Endothelial cell of umbilical vein (primary cell): ENCODE measurements around the gene KRTAP3-3. TPM values are rescaled to one million over a fixed set of nuclear protein-coding genes. Genes with fewer than 3 reads are reported as not detected.

ENCODE experiments used
- BruUV-seq: library from RNA; stranded (reverse); fragments of 400-500 nt; replicated peaks from 2 replicates; lab custom pipeline; 2021; lab: Mats Ljungman, UMichigan
- CTCF ChIA-PET: fragments of 300-600, 350-600 bp; sonication (Branson Sonifier 250); formaldehyde crosslinking; loops from one replicate; lab custom pipeline; 2021; ENCODE audit warnings: antibody characterized with exemption, inconsistent platforms; lab: Charles Lee
- POLR2A ChIA-PET: fragments of 300-600, 350-600 bp; sonication (Branson Sonifier 250); formaldehyde crosslinking; loops from one replicate; lab custom pipeline; 2021; ENCODE audit warnings: antibody characterized with exemption, inconsistent platforms; lab: Charles Lee
- DNase-seq: peaks from one replicate; pipeline ENCODE4 v3.0.0-alpha.2; 2011; ENCODE audit warnings: low read depth, low spot score
- FAIRE-seq: peaks from 2 replicates; lab custom pipeline; 2011; peaks lifted over from hg19 to GRCh38; lab: Jason Lieb, UNC
- H2AFZ ChIP-seq: 2 replicates; pipeline ENCODE4 v1.6.0; 2012; ENCODE audit warnings: low read depth, low read length, control low read depth, inconsistent platforms
- H3K27ac ChIP-seq: 2 replicates; pipeline ENCODE4 v1.5.1; 2011; ENCODE audit warnings: low read depth, mild to moderate bottlenecking, control low read depth, low read length, moderate library complexity; ENCODE audit not compliant: insufficient read depth
- H3K27me3 ChIP-seq, 2 experiments: 2 replicates each; pipeline versions ENCODE4 v1.6.0 to v1.6.1; 2011; ENCODE audit warnings: low read length in 2 of 2, mixed read lengths in 1 of 2; ENCODE audit not compliant: control insufficient read depth in 2 of 2, insufficient read depth in 2 of 2
- H3K36me3 ChIP-seq, 2 experiments: 2 replicates in 1 of 2; 3 replicates in 1 of 2; pipeline ENCODE4 v1.5.1; 2011; ENCODE audit warnings: low read length in 2 of 2, mild to moderate bottlenecking in 1 of 2, moderate library complexity in 1 of 2; ENCODE audit not compliant: control insufficient read depth in 2 of 2, insufficient read depth in 2 of 2; ENCODE audit errors: extremely low read depth in 1 of 2
- H3K4me1 ChIP-seq: 3 replicates; pipeline ENCODE4 v1.5.1; 2011; ENCODE audit warnings: mild to moderate bottlenecking, low read length; ENCODE audit not compliant: control insufficient read depth, insufficient read depth; ENCODE audit errors: extremely low read depth
- H3K4me2 ChIP-seq: 2 replicates; pipeline ENCODE4 v1.6.1; 2011; ENCODE audit warnings: low read length, control low read depth, mixed read lengths; ENCODE audit not compliant: insufficient read depth
- H3K4me3 ChIP-seq, 3 experiments: fragments of 200-600 bp in 1 of 3; sonication (generic), shearing (Covaris generic) in 1 of 3; replicated peaks in 1 of 3; 2 replicates each; pipeline ENCODE4 v1.5.1; 2011 to 2016; ENCODE audit warnings: control low read depth in 3 of 3, low read length in 3 of 3, mild to moderate bottlenecking in 2 of 3, inconsistent platforms in 1 of 3, low read depth in 1 of 3, moderate library complexity in 1 of 3; ENCODE audit not compliant: insufficient read depth in 1 of 3
- H3K79me2 ChIP-seq: 2 replicates; pipeline ENCODE4 v1.6.0; 2012; ENCODE audit warnings: low read length, inconsistent platforms; ENCODE audit not compliant: control insufficient read depth, insufficient read depth
- H3K9ac ChIP-seq: replicated peaks from 2 replicates; pipeline ENCODE3; 2011; ENCODE audit warnings: low read length, control low read depth; ENCODE audit not compliant: insufficient read depth; ENCODE audit errors: extremely low read depth
- H3K9me1 ChIP-seq: replicated peaks from 3 replicates; pipeline ENCODE4 v1.6.0; 2011; ENCODE audit warnings: mild to moderate bottlenecking, low read length; ENCODE audit not compliant: control insufficient read depth, insufficient read depth; ENCODE audit errors: extremely low read depth
- H3K9me3 ChIP-seq: replicated peaks from 2 replicates; pipeline ENCODE4 v1.5.1; 2012; ENCODE audit warnings: low read length, inconsistent platforms; ENCODE audit not compliant: control insufficient read depth, insufficient read depth
- H4K20me1 ChIP-seq: replicated peaks from 2 replicates; pipeline ENCODE3; 2011; ENCODE audit warnings: mild to moderate bottlenecking, low read length; ENCODE audit not compliant: control insufficient read depth, insufficient read depth; ENCODE audit errors: extremely low read depth
- CTCF ChIP-seq, 2 donors: IDR thresholded peaks; 1 replicate in 1 of 2; 2 replicates in 1 of 2; pipeline ENCODE4 v1.5.1; 2011; ENCODE audit warnings: low read length in 2 of 2, mild to moderate bottlenecking in 2 of 2, moderate library complexity in 2 of 2, control low read depth in 1 of 2, inconsistent platforms in 1 of 2, low read depth in 1 of 2; ENCODE audit not compliant: insufficient read depth in 1 of 2; ENCODE audit errors: extremely low read depth in 1 of 2
- EZH2 ChIP-seq: IDR thresholded peaks from 2 replicates; pipeline ENCODE4 v1.6.1; 2012; ENCODE audit warnings: borderline replicate concordance, low read depth, mild to moderate bottlenecking, moderate library complexity, low read length, inconsistent platforms; ENCODE audit not compliant: severe bottlenecking
- FOS ChIP-seq: IDR thresholded peaks from 2 replicates; pipeline ENCODE4 v1.6.1; 2011; ENCODE audit warnings: mild to moderate bottlenecking, low read length, moderate library complexity, borderline replicate concordance; ENCODE audit not compliant: insufficient read depth
- GATA2 ChIP-seq: IDR thresholded peaks from 2 replicates; pipeline ENCODE4 v1.7.0; 2011; ENCODE audit warnings: low read depth, mild to moderate bottlenecking, moderate library complexity, mixed read lengths, low read length; ENCODE audit not compliant: insufficient read length, insufficient read depth
- JUN ChIP-seq: IDR thresholded peaks from 2 replicates; pipeline ENCODE4 v1.6.1; 2011; ENCODE audit warnings: borderline replicate concordance, low read depth; ENCODE audit not compliant: insufficient read length, insufficient read depth
- MAX ChIP-seq: IDR thresholded peaks from 2 replicates; pipeline ENCODE4 v1.6.1; 2011; ENCODE audit not compliant: insufficient read depth, insufficient read length
- MYC ChIP-seq: IDR thresholded peaks from one replicate; pipeline ENCODE4 v1.6.1; 2011; ENCODE audit warnings: mild to moderate bottlenecking, low read depth, low read length
- POLR2A ChIP-seq: IDR thresholded peaks from 2 replicates; pipeline ENCODE4 v1.6.1; 2012; ENCODE audit warnings: low read depth, mild to moderate bottlenecking, control low read depth, low read length
- POLR2AphosphoS5 ChIP-seq: IDR thresholded peaks from 2 replicates; pipeline ENCODE4 v1.6.1; 2012; ENCODE audit warnings: low read depth, mild to moderate bottlenecking, control low read depth, low read length, moderate library complexity; ENCODE audit not compliant: insufficient read depth
- dilution Hi-C: fragments of 300-500 bp; cut with MboI; formaldehyde crosslinking; loops from one replicate; pipeline ENCODE4 v1.15.0; 2019; ENCODE audit warnings: low sequenced_read_pairs; ENCODE audit not compliant: extremely low pct_ligation_motif_present
- intact Hi-C: fragments of 100-400 bp; cut with micrococcal nuclease; formaldehyde crosslinking; loops from one replicate; pipeline ENCODE4 v1.10.0; 2022
- polyA plus RNA-seq, 4 experiments: library from polyadenylated mRNA; depleted of rRNA in 3 of 4; stranded (reverse) in 3 of 4; unstranded in 1 of 4; fragments of >200 nt; gene quantifications; 2 replicates each; pipeline versions ENCODE4 v1.2.1 to v1.2.3, GENCODE V29; 2011 to 2012; ENCODE audit warnings: missing spikeins in 1 of 4
- total RNA-seq: library from RNA; stranded (reverse); gene quantifications from 2 replicates; pipeline ENCODE4 v1.2.3, GENCODE V29; 2021

The KRTAP3-3 gene
- total and polyA plus RNA-seq, 2 donors (not counting 3 experiments of a cell fraction or from before 2014, with no cell fraction given): not detected

GRCh38 chr17:40949418-40949817 is 44.5 kb downstream of the KRTAP3-3 start:
- no TSS peak for BruUV-seq
- H2AFZ ChIP-seq: no peak overlapping the region
- no peak overlapping the region for H3K9ac ChIP-seq
- no peaks in the 10 kb centered on the region for H3K79me2 ChIP-seq
- peaks cover 9 to 10% of the 10 kb centered on the region in 2 experiments for H3K27me3 ChIP-seq
- H3K27ac ChIP-seq: no peak overlapping the region
- no peak for FAIRE-seq
- dilution Hi-C loops: no loop called here
- H3K4me1 ChIP-seq: no peaks in the 10 kb centered on the region
- intact Hi-C loops: no loop called here
- H3K36me3 ChIP-seq: no peaks in the 10 kb centered on the region
- POLR2A ChIA-PET: no interaction called here
- H3K4me3 ChIP-seq: no peak overlapping the region
- no peaks in the 10 kb centered on the region for H3K9me3 ChIP-seq
- no peak overlapping the region for H3K4me2 ChIP-seq
- H3K9me1 ChIP-seq: no peaks in the 10 kb centered on the region
- H4K20me1 ChIP-seq: no peaks in the 10 kb centered on the region
- DNase-seq: no peak
- TF ChIP-seq MAX: no peak
- TF ChIP-seq CTCF (IDR thresholded peaks at IDR 0.05; ENCODE audit: extremely low read depth in 1 of 2, insufficient read depth in 1 of 2, low read depth in 1 of 2, low read length in 2 of 2): no peak
- no peak for TF ChIP-seq EZH2
- no peak for TF ChIP-seq FOS
- no peak for TF ChIP-seq GATA2
- no peak for TF ChIP-seq POLR2AphosphoS5
- TF ChIP-seq POLR2A: no peak
- TF ChIP-seq MYC: no peak
- TF ChIP-seq JUN: no peak
- CTCF ChIA-PET: interaction anchor here (1.3 kb wide), 1 partner anchor 9 kb away, joined by 3 read pairs; no protein-coding TSS in a partner anchor
